ENCODE measurements around the gene PALLD.

PALLD gene

GRCh38 chr4:168769837-168770236 is 273.0 kb downstream of the PALLD start:
- DNase-seq: no peak

- DNase-seq: no peak
Measured at GRCh38 chr4:168771251-168771650, 274.4 kb downstream of the PALLD start.

GRCh38 chr4:168773388-168774195 is 276.7 kb downstream of the PALLD start:
- no peak for DNase-seq

GRCh38 chr4:168776382-168776781 is 279.5 kb downstream of the PALLD start:
- DNase-seq: no peak

- DNase-seq: no peak
Measured at GRCh38 chr4:168777277-168777965, 280.6 kb downstream of the PALLD start.

GRCh38 chr4:168781341-168781740 is 284.5 kb downstream of the PALLD start:
- DNase-seq: no peak

- DNase-seq: no peak
Measured at GRCh38 chr4:168781926-168782325, 285.1 kb downstream of the PALLD start.

GRCh38 chr4:168782439-168782838 is 285.6 kb downstream of the PALLD start:
- no peak for DNase-seq

- DNase-seq: peak; percentile 63
Measured at GRCh38 chr4:168784786-168785461, 288.1 kb downstream of the PALLD start.

GRCh38 chr4:168787334-168787733 is 290.5 kb downstream of the PALLD start:
- DNase-seq: no peak

GRCh38 chr4:168787801-168788595 is 291.1 kb downstream of the PALLD start:
- DNase-seq: peak; percentile 52

- no peak for DNase-seq
Measured at GRCh38 chr4:168790898-168791297, 294.0 kb downstream of the PALLD start.

GRCh38 chr4:168791376-168791775 is 294.5 kb downstream of the PALLD start:
- no peak for DNase-seq

GRCh38 chr4:168793542-168793941 is 296.7 kb downstream of the PALLD start:
- DNase-seq: no peak

- DNase-seq: no peak
Measured at GRCh38 chr4:168794092-168794707, 297.3 kb downstream of the PALLD start.

- DNase-seq: no peak
Measured at GRCh38 chr4:168794881-168795280, 298.0 kb downstream of the PALLD start.

- no peak for DNase-seq
Measured at GRCh38 chr4:168795346-168795745, 298.5 kb downstream of the PALLD start.

GRCh38 chr4:168796362-168797106 is 299.7 kb downstream of the PALLD start:
- peak; percentile 83 for DNase-seq

- peak; percentile 81 for DNase-seq
Measured at GRCh38 chr4:168797194-168797593, 300.3 kb downstream of the PALLD start.

- DNase-seq: no peak
Measured at GRCh38 chr4:168797738-168798375, 301.0 kb downstream of the PALLD start.

- no peak for DNase-seq
Measured at GRCh38 chr4:168800926-168801325, 304.1 kb downstream of the PALLD start.
